GM19452 (cell line): ENCODE data around the gene GDNF.
A peak's percentile ranks its signal among the peaks of the same experiment; 100 is the strongest.

Source experiments
- ATAC-seq: cut with Tn5 transposase; IDR thresholded peaks from one replicate; pipeline ENCODE4 v1.9.1; 2021; ENCODE audit not compliant: unreplicated experiment

GDNF gene

GRCh38 chr5:37847978-37848425, 8.2 kb upstream of the GDNF start:
- ATAC-seq: peak; percentile 82

GRCh38 chr5:37846786-37847310, 7.0 kb upstream of the GDNF start:
- ATAC-seq: no peak

DNA sequence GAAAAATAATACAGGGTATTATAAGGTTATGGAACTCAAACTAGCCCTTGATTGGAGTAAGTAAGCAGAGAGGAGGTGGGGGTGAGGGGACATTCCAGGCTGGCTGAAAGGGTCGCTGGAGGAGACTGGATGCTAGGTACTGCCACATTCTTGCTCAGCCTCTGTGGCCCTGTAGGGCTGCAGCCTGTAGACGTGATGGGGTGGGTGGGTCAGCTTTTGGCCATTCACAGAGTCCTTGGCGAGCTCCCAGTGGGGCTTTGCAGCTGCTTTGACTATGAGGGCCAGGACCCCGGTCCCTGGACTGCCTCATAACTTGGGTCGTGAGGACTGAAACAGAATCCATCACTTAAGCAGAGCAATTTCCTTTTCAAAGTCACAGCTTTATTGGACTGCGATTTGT, 4.2 kb upstream of the GDNF start:
- no peak for ATAC-seq

GRCh38 chr5:37842048-37842447, 2.2 kb upstream of the GDNF start:
- ATAC-seq: no peak

- no peak for ATAC-seq
These were observed 1.4 kb upstream of the GDNF start for GRCh38 chr5:37841203-37841602.

DNA sequence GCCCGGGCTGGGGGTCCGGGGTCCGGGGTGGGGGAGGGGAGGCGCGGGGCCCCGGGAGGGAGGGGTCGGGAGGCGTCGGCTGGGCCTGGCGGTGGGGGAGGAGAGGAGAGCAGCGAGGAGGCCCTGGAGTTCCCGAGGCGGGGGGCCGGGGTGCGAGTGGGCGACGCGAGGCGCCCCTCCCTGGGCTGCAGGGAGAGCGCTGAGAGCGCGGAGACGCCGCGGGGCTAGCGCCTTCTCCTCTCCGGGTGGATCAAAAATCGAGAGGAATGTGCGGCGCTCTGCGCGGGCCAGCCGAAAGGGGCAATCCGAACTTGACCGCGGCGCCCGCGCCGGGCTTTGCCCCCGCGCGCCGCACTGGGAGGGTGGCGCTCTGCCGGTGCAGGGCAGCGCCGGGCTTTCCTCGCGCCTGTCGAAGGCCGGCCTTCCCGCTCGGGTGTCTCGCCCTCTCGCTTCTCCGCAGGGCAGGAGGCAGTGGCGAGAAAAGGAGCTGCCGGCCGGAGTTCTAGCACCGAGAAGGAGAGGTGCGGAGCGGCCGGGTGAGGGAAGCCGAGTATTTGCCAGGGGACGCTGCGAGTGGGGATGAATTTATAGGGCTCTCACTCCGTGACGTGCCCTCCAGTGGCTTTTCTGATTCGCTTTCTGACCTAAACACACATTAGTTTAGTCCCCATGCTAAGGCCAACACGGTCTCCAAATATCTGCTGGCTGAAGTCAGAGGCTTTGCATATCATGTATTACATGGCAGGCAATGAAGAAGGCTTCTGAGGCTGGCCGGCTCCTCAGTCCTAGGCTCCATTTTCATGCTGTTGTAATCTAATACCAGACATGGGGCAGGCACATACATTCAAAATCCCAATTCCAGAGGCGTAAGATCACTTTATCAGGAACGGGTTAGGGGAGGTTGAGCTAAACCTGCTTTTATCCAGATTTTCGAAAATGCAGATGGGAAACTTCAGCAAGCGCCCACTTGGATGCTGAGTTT, 503 bp upstream of the GDNF start:
- ATAC-seq: no peak

DNA sequence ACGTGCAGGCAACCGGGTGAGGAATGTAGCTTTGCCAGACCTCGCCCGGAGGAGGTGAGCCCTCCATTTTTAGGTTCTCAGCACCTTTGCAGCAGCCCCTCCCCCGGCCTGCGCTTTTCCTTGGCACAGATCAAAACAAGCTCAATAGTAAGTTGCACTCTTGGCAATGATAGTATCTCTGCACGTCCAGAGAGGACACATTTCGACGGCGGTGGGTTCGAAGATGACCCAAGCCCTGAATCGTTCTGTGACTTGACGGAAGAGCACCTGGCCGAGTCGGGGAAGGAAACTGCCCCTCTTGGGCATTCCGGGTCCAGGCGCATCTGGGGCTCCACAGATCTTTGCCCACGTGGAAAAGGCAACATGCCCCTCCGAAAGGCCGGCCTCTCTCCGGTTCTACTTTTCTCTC, 904 bp downstream of the GDNF start:
- ATAC-seq: no peak

DNA sequence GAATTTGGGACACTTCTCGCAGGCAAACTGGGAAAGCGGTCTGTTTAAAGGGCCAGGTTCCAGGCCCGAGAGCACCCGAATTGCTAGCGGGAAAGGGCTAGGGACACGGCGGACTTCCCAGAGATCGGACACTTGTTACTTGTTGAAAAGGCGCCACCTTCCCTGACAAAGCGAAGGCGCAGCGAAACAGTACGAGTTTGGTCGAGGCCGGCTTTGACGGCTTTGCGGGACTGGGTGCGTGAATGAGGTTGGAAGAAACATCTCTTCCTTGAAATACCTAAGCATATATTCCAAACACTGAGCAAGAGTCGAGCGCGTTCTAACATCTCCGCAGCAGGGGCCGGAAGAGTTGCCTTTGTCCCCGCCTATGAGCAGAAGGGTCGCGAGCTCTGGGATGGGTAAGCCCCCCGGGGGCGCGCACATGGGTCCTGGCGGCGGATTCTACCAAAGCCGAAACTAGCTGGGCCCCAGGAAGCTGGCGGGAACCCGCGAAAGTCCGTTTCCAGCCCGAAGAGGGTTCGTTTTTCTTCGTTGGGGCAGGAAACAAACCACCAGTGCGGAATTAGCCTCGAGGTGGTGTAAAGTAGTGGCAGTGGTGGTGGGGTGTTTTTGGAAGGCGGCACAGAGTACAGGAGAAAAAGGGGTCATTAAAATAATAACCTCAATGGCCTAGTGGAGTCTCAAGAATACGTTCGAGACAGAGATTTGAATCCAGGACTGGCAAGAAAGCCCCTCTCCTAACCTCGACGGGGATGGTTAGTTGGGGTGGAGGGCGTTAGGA, 1.5 kb downstream of the GDNF start:
- no peak for ATAC-seq

- ATAC-seq: peak; percentile 66
These were observed 2.3 kb downstream of the GDNF start for GRCh38 chr5:37837414-37838032.

- ATAC-seq: no peak
These were observed 3.0 kb downstream of the GDNF start for GRCh38 chr5:37836592-37837413.

GRCh38 chr5:37836235-37836591, 3.6 kb downstream of the GDNF start:
- no peak for ATAC-seq

GRCh38 chr5:37835380-37835973, 4.4 kb downstream of the GDNF start:
- no peak for ATAC-seq

GRCh38 chr5:37834542-37835379, 5.1 kb downstream of the GDNF start:
- no peak for ATAC-seq

DNA sequence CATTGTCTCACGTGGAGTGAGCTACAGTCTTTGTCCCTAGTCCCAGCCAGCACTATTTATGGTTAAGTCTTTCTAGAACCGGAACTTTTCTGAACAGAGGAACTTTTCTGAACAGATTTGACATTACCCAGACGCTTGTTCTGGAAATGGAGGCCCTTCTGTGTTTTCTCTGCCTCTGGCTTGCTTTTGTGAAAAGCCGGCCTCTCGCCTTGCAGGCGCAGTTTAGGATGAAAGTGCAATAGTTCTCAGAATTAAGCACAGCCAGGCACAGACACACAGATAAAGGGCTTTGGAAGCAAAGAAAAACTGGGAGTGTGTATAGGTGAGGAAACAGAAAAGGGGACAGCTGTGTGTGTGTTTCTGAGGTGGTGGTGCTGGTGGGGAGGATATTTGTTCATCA, 5.9 kb downstream of the GDNF start:
- ATAC-seq: no peak

GRCh38 chr5:37831821-37832534, 7.9 kb downstream of the GDNF start:
- ATAC-seq: no peak

DNA sequence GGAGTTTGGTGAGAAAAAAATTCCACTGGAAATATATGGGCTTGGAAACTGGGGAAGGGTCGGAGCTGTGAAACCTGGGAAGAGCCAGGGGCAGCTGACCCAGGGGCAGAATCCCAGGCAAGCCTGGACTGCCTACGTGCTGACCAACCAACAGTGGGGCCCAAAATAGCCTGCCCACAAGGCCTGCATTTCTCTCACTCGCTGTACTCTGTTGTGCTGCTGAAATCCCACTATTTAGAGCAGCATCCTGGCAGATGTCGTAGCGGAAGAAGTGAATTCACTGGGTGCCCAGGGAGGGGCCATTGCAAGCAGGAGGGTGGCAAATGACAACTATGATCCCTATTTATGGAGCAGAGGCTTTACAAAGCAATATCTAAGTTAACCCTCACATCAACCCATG, 9.5 kb downstream of the GDNF start:
- no peak for ATAC-seq

DNA sequence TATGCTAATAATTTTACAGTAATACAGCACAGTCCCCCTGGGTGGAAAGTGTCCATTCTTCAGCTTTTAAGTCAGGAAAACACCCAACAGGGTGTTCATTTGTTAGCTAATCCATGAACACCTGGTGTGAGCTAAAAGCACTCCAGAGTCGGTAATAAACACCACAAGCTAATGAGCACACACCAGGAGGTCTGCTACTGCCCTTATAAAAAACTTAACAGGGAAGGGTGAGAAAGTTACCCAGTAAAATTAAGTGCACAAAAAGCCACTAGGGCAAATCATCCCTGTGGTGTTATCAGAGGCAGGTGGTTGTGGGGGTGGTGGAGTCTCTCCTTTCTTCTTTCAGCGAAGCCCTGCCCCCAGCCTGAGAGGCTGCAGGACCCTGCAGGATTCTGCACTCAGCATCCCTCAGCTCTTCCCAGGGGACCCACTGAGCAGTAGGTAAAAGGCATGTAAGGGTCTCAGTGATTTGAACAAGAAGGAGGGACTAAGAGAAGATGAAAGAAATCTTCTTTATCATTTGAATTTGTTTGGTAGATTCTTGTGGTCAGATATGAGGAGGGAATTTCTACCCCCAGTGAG, 14.4 kb downstream of the GDNF start:
- no peak for ATAC-seq
